GM12875 (cell line): ENCODE data around the gene ARID2.

Source experiments
- H3K4me3 ChIP-seq: one replicate; pipeline ENCODE4 v1.5.1; 2011; ENCODE audit warnings: low read depth, low read length, control low read depth
- TF ChIP-seq, protein P1 (sequence below): IDR thresholded peaks from 2 replicates; pipeline ENCODE4 v1.5.1; 2011; ENCODE audit warnings: low read depth, mild to moderate bottlenecking, control low read depth, inconsistent platforms, low read length, moderate library complexity, borderline replicate concordance; ENCODE audit not compliant: insufficient read depth

Gene ARID2

DNA sequence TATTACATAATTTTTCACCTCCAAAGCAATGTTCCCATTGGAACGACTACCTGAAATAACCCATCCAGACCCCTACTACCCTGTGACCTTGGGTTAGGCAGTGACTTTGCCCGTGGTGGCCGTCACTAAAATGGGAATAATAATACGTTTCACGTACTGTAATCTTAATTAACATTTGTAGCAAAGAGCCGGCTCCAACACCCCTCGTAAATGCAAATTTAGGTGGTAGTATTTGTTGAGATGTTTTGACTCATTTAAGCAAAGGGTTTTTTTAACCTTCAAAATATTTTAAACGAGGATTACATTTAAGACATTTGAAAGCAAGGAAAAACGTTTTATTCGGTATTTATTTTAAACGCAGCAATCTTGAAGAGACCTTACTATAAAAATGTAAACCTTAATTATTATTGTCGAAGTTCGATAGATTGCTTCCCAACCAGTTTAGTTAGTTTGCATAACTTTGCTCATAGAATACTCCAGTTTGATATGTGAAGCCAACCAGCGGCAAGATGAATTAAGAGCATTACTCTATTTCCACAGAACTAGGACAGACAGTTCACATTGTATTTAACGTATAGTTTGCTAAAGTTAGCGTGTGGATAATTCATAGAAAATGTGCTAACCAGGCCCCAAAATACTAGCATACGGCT is 1.4 kb upstream of the ARID2 start:
- TF ChIP-seq, protein P1, sequence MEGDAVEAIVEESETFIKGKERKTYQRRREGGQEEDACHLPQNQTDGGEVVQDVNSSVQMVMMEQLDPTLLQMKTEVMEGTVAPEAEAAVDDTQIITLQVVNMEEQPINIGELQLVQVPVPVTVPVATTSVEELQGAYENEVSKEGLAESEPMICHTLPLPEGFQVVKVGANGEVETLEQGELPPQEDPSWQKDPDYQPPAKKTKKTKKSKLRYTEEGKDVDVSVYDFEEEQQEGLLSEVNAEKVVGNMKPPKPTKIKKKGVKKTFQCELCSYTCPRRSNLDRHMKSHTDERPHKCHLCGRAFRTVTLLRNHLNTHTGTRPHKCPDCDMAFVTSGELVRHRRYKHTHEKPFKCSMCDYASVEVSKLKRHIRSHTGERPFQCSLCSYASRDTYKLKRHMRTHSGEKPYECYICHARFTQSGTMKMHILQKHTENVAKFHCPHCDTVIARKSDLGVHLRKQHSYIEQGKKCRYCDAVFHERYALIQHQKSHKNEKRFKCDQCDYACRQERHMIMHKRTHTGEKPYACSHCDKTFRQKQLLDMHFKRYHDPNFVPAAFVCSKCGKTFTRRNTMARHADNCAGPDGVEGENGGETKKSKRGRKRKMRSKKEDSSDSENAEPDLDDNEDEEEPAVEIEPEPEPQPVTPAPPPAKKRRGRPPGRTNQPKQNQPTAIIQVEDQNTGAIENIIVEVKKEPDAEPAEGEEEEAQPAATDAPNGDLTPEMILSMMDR: no peak
- H3K4me3 ChIP-seq: peak overlapping the region; percentile 96

DNA sequence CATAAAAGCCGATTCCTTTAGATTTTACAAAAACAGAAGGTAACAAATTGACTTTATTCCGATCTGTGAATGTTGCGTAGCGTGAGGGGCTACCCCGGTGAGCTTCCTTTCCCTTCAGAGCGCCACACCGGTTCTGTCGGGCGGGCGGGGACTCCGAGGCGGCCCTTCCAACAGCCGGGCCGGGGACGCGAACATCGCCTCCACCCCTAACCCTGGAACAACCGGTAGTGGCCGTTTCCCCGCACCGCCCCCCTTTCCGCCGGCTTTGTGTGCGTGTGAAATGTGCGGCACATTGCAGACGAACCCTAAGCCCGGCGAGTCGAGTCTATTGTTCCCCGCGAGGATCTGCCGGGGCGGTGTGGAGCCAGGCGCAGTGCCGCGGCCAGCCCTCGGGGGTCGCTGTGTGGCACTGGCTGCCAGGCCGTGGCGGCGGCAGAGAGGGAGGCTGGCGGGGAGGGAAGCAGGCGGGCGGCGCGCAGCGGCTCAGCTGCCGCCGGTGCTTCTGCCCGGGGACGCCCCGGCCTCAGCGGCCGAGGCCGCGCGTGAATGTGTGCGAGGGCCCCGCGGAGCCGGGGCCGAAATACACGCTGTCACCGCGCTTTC is 775 bp upstream of the ARID2 start:
- H3K4me3 ChIP-seq: peak overlapping the region; percentile 96
- TF ChIP-seq, protein P1: peak; percentile 98

DNA sequence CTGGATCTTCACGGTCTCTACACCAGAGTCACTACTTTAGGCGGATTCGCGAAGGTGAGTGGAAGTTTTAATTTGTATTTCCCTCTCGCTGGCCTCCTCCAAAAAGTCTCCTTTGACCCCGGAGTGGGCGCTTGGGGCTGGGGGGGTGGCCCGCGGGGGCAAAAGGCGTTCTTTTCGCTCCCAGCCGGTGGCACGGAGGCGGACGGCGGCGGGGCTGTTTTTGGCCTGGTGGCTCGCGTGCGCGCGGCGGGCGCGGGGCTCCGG is 510 bp downstream of the ARID2 start:
- peak overlapping the region; percentile 96 for H3K4me3 ChIP-seq
- TF ChIP-seq, protein P1: no peak

DNA sequence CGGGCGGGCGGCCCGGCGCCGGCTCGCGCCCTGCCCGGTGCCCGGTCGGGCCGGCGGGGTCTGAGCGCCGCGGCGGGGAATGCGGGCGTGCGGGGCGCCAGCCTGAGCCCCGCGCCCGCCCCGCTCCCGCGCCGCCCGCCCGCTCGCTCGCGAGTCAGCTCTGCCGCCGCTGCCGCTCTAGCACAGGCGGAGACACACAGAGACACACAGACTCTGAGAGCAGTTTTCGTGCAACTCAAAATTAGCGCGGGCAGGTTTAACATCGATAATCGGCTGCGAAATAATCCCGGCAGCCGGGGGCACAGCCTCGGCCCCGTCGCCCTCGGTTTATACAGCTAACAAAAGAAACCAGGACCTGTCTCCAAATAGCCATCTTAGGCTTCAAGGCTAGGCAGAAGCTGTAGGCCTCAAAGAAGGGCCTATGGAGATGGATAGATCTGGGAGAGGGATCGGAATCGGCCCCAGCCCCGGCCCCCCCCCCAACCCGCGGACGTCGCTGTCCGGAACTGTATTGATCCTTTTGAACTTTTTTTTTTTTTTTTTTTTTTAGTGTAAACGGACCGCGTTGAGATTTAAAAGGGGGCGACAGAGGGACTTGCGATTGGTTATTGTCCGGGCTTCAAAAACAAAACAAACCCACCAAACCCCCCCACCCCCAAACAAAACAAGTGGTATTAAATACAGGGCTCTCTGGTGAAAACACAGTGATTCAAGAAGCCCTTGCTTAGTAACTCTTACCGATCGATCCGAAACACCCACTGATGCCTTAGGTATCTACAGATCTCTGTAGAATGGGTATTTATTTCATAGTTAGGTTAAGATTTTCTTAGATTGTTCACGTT is 1.1 kb downstream of the ARID2 start:
- TF ChIP-seq, protein P1: no peak
- peak overlapping the region; percentile 96 for H3K4me3 ChIP-seq

DNA sequence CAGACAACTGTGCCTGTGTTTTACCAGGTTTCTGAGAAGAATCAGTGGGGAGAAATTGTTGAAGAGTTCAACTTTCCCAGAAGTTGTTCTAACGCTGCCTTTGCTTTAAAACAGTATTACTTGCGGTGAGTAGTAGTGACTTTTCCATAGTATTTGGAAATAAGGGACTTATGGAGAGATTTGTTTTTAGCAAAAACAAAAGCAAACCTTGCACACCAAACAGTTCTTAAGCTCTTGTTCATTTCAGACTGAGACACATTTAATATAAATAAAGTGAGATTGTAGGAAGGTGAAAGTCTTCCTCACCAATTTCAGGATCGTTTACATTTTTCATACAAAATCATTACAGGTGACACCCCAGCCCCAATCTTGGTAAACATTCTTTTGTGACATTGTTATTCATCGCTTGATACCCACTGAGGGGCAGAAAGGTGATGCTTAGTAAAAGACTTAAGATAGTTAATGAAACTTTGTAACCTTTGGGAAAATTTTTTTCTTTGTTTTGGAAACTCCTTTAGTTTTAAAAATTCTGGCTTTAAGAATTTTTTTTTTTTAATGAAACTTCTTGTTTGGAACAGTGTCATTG is 1.8 kb downstream of the ARID2 start:
- TF ChIP-seq, protein P1: no peak
- H3K4me3 ChIP-seq: peak overlapping the region; percentile 96

DNA sequence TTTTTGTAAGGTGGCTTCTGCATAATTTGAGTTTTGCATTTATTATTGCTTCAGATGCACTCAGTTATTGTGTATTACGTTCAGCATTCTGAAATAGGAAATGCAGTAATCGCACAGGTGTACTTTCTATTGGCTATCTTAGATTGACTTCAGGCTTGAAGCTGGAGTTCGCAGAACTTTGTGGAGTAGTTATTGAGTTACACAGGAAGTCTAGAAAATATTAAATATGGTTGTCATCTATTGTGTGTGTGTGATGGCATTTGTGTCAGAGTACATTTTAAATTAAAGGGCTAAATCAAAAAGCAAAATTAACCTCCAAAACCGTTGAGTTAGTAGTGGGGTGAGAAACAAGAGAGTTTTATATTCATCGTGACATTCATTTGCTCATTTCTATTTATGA is 2.7 kb downstream of the ARID2 start:
- H3K4me3 ChIP-seq: peak overlapping the region; percentile 21
- TF ChIP-seq, protein P1: no peak

DNA sequence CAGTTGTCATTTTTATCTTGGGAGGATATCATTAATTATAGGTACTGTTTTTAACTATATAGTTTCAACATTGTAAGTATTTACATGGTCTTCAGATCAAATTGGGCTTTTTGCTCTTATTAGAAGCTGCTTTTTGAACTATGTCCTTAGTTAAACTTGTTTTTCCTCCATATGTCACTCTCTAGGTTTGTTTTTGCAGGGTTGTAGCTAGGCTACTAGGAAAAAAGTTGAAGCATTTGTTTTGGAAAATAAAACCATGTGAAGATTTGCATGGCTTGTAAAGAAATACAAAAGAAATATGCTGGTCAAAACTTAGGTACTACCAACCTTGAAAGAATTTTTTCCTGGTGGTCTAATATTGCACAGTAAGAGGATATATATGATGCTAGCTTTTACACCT is 3.4 kb downstream of the ARID2 start:
- no peak overlapping the region for H3K4me3 ChIP-seq
- TF ChIP-seq, protein P1: no peak
